Panc1 (cell line): ENCODE measurements around the gene PSMB7. TPM values are rescaled to one million over a fixed set of nuclear protein-coding genes. Genes with fewer than 3 reads are reported as not detected.

Source experiments
- ATAC-seq: fragments of 200-7000 bp; cut with Tn5 transposase; 2 replicates; pipeline ENCODE4 v1.9.1; 2020; ENCODE audit warnings: mild to moderate bottlenecking, moderate library complexity
- BruUV-seq: library from RNA; stranded (reverse); fragments of 400-500 nt; replicated peaks from 2 replicates; lab custom pipeline; 2021; lab: Mats Ljungman, UMichigan
- CTCF ChIA-PET: fragments of 300-600 bp; sonication (Branson Sonifier 250); formaldehyde crosslinking; loops from one replicate; lab custom pipeline; 2022; ENCODE audit warnings: antibody characterized with exemption; lab: Charles Lee
- POLR2A ChIA-PET: fragments of 300-600 bp; sonication (Branson Sonifier 250); formaldehyde crosslinking; loops from one replicate; lab custom pipeline; 2022; ENCODE audit warnings: antibody characterized with exemption; lab: Charles Lee
- DNase-seq: peaks from one replicate; pipeline ENCODE4 v3.0.0-alpha.2; 2010; ENCODE audit warnings: low read depth, low spot score
- H3K27ac ChIP-seq: 2 replicates; pipeline ENCODE4 v1.5.1; 2011; ENCODE audit warnings: mild to moderate bottlenecking, low read length, inconsistent platforms
- H3K27me3 ChIP-seq: fragments of 200-500 bp; sonication (Bioruptor generic); 2 replicates; pipeline ENCODE4 v1.6.0; 2014; ENCODE audit warnings: low read length, inconsistent platforms; ENCODE audit not compliant: control insufficient read depth, insufficient read depth
- H3K36me3 ChIP-seq: fragments of 200-500 bp; sonication (Bioruptor generic); 2 replicates; pipeline ENCODE4 v1.5.1; 2014; ENCODE audit warnings: inconsistent platforms, mild to moderate bottlenecking, low read length, moderate library complexity; ENCODE audit not compliant: control insufficient read depth, insufficient read depth
- H3K4me1 ChIP-seq: 2 replicates; pipeline ENCODE4 v1.5.1; 2011; ENCODE audit warnings: inconsistent platforms, mild to moderate bottlenecking, low read length, moderate library complexity; ENCODE audit not compliant: control insufficient read depth, insufficient read depth
- H3K4me3 ChIP-seq, 2 experiments: 2 replicates each; pipeline ENCODE4 v1.5.1; 2011 to 2012; ENCODE audit warnings: low read depth in 2 of 2, low read length in 2 of 2, mild to moderate bottlenecking in 2 of 2, inconsistent platforms in 1 of 2, moderate library complexity in 1 of 2
- H3K9me3 ChIP-seq: fragments of 200-500 bp; sonication (Bioruptor generic); 2 replicates; pipeline ENCODE4 v1.5.1; 2014; ENCODE audit warnings: low read depth, mild to moderate bottlenecking, inconsistent platforms, low read length, moderate library complexity; ENCODE audit not compliant: control insufficient read depth, insufficient read depth
- CTCF ChIP-seq: fragments of 450-650 bp; IDR thresholded peaks from 2 replicates; pipeline ENCODE4 v1.5.1; 2017; ENCODE audit warnings: mild to moderate bottlenecking
- POLR2AphosphoS5 ChIP-seq: IDR thresholded peaks from 2 replicates; pipeline ENCODE4 v1.6.1; 2012; ENCODE audit warnings: mild to moderate bottlenecking, low read depth, low read length, moderate library complexity
- REST ChIP-seq, 2 experiments: IDR thresholded peaks; 2 replicates each; pipeline ENCODE4 v1.6.1; 2011 to 2012; ENCODE audit warnings: low read depth in 2 of 2, control low read depth in 1 of 2, low read length in 1 of 2, mild to moderate bottlenecking in 1 of 2, moderate library complexity in 1 of 2; ENCODE audit not compliant: insufficient read depth in 1 of 2
- SIN3A ChIP-seq: IDR thresholded peaks from 2 replicates; pipeline ENCODE4 v1.6.1; 2012; ENCODE audit warnings: low read depth, mild to moderate bottlenecking, low read length, moderate library complexity, borderline replicate concordance; ENCODE audit not compliant: insufficient read depth
- TCF7L2 ChIP-seq: IDR thresholded peaks from 2 replicates; pipeline ENCODE4 v1.6.1; 2011; ENCODE audit warnings: mild to moderate bottlenecking, low read depth, low read length, inconsistent platforms
- in situ Hi-C: cut with HindIII; loops from 2 replicates; pipeline ENCODE4 v1.10.0; 2016; ENCODE audit warnings: low sequenced_read_pairs, low pct_unique_long_range_greater_than_20kb
- intact Hi-C: fragments of 100-400 bp; cut with micrococcal nuclease; formaldehyde crosslinking; loops from one replicate; pipeline ENCODE4 v1.10.0; 2022; ENCODE audit not compliant: unreplicated experiment
- total RNA-seq: library from RNA; stranded (reverse); gene quantifications from one replicate; pipeline ENCODE4 v1.2.1, GENCODE V29; 2021; ENCODE audit not compliant: unreplicated experiment

Gene PSMB7
- total RNA-seq, 1 experiment from 2014 or later = 167 TPM

GRCh38 chr9:124410321-124410913 is 4.8 kb downstream of the PSMB7 start:
- no peak for ATAC-seq
- ChIA-PET CTCF (interaction anchor here (0.7 to 0.9 kb wide), 3 partner anchors 22 to 117 kb away, joined by 4 to 5 read pairs (median 5); no protein-coding TSS in a partner anchor), POLR2A (no interaction called here)
- Histone ChIP-seq H3K4me1 (peaks cover 24% of the 10 kb centered on the region), H3K4me3 (no peak overlapping the region), H3K9me3 (no peaks in the 10 kb centered on the region), H3K27me3 (no peaks in the 10 kb centered on the region), H3K36me3 (peaks cover 45% of the 10 kb centered on the region), H3K27ac (no peak overlapping the region)
- DNase-seq = no peak
- in situ Hi-C loops = no loop called here
- BruUV-seq = no TSS peak
- intact Hi-C loops = loop anchor here (10.0 kb wide), 1 partner anchor 104 kb away; no protein-coding TSS in a partner anchor
- TF ChIP-seq SIN3A = no peak
- TF ChIP-seq CTCF = peak; percentile 60; the same call in 1 of the 2 replicates

DNA sequence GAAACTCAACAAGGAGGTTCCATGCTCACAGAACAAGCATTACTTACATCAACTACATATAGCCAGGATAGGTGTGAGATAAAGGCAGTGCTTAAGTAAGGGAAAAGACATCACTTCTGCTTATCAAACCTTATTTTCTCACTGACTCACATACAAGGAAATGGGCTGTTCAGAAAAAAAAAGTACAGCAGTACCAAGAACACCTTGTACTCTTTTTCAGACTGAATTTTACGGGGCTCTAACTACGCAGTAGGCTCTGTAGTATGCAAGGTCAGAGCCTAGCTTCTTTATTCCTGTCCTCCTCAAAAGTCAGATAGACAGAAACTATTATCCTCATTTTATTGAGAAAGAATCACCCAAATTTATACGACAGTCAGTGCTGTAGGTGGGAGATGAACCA is 5.8 kb downstream of the PSMB7 start:
- DNase-seq = no peak
- Histone ChIP-seq H3K9me3 (no peaks in the 10 kb centered on the region), H3K36me3 (peaks cover 42% of the 10 kb centered on the region), H3K27me3 (no peaks in the 10 kb centered on the region), H3K27ac (no peak overlapping the region), H3K4me1 (peaks cover 24% of the 10 kb centered on the region), H3K4me3 (no peak overlapping the region)
- in situ Hi-C loops = no loop called here
- BruUV-seq = no TSS peak
- CTCF ChIA-PET = no interaction called here
- POLR2A ChIA-PET = no interaction called here
- TF ChIP-seq TCF7L2 (no peak), SIN3A (no peak), POLR2AphosphoS5 (no peak)
- intact Hi-C loops = no loop called here
- no peak for ATAC-seq

- intact Hi-C loops (no loop called here), in situ Hi-C loops (no loop called here)
- Histone ChIP-seq H3K9me3 (no peaks in the 10 kb centered on the region), H3K4me3 (no peak overlapping the region), H3K4me1 (peaks cover 30% of the 10 kb centered on the region), H3K36me3 (peaks cover 31% of the 10 kb centered on the region), H3K27me3 (no peaks in the 10 kb centered on the region), H3K27ac (no peak overlapping the region)
- no peak for TF ChIP-seq TCF7L2
- no peak for TF ChIP-seq SIN3A
- TF ChIP-seq POLR2AphosphoS5 = no peak
- no peak for TF ChIP-seq REST (IDR thresholded peaks at IDR 0.05; ENCODE audit: insufficient read depth in 1 of 2, low read depth in 2 of 2, low read length in 1 of 2)
- no peak for TF ChIP-seq CTCF
- POLR2A ChIA-PET = no interaction called here
- no TSS peak for BruUV-seq
- CTCF ChIA-PET = no interaction called here
- ATAC-seq = no peak
- no peak for DNase-seq
These were observed 12.0 kb downstream of the PSMB7 start for GRCh38 chr9:124403246-124403645.
